Measurements from ENCODE around the gene ACTN1. TPM values are rescaled to one million over a fixed set of nuclear protein-coding genes. Genes with fewer than 3 reads are reported as not detected.
A peak's percentile ranks its signal among the peaks of the same experiment; 100 is the strongest.
"Not testable (repeated sequence)": the region's sequence is repeated elsewhere in the genome, so short reads cannot be mapped to it uniquely, and the experiment has no call there.

The ACTN1 gene
- total RNA-seq, 1 experiment from 2014 or later = 231 TPM

GRCh38 chr14:68865542-68865941 lies 113.6 kb downstream of the ACTN1 start:
- no peak for DNase-seq (ENCODE audit: low read depth)

DNA sequence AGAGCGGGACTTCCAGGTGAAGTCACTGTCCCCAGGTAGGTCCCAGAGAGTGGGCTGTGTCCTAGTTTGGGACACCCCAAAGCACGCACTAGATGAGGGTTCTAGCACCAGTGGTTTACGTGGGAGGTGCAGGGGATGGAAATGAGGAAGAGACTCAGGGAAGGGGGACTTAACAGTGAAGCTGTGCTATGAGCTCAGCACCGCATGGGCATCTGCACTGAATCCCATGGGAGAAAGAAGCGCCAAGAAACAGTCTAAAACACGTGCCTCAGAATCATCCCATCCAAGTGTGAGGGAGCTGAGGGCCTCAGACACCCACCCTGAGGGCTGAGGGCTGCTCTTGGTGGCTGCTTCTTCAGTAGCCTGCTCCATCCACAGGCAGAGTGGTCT lies 114.7 kb downstream of the ACTN1 start:
- DNase-seq (ENCODE audit: low read depth) = no peak

- no peak for DNase-seq (ENCODE audit: low read depth)
Observed at GRCh38 chr14:68863610-68864360, 115.3 kb downstream of the ACTN1 start.

DNA sequence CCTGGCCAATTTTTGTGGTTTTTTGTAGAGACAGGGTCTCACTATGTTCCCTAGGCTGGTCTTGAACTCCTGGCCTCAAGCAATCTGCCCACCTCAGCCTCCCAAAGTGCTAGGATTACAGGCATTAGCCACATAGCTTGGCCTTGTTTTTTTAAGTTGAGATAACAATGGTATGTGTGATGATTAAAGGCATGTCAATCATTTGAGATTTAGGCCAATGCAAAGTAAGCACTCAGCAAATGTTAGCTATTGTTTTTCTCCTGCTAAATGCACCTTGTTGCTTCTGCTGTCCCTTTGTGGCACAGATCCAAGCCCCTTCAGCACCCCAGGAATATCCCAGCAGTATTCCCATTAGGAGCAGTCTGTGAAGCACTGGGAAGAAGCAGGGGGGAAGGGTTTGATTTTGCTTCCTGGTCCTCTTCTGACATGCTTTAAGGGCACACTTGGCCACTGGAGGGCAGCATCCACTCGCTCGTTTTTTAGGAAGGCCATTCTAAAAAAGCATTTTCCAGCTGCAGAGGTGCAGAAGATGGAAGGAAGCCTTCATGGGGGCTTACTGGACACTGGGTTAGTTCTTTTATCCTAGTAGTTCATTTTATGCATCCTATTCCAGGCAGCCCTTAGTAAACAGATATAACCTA lies 116.0 kb downstream of the ACTN1 start:
- DNase-seq (ENCODE audit: low read depth) = peak; percentile 73

- DNase-seq (ENCODE audit: low read depth) = no peak
Observed at GRCh38 chr14:68860771-68861170, 118.3 kb downstream of the ACTN1 start.

DNA sequence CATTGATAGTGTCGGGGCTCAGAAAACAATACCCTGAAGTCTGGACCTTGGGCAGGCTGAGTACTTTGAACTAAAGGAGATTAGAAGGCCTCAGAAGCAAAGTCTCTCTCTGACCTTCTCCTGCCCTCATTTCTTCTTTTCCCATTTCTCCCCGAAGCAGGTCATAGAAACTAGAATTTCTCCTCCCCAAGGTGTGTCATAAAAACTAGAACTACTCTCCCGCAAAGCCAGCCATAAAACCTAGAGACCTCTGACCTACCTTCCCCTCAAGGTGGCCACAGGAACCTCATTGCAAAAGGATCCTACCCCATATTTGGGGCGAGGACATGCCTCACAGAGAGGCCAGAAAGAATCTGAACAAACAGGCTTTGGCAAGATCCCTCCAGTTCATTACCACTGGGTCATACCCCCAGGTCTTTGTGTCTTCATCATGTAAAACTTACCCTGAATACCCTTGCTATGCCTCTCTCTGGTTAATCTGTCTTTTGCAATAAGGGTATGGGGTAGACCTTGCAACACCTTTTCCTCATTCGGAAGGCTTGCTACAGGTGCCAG lies 121.5 kb downstream of the ACTN1 start:
- no peak for DNase-seq (ENCODE audit: low read depth)

DNA sequence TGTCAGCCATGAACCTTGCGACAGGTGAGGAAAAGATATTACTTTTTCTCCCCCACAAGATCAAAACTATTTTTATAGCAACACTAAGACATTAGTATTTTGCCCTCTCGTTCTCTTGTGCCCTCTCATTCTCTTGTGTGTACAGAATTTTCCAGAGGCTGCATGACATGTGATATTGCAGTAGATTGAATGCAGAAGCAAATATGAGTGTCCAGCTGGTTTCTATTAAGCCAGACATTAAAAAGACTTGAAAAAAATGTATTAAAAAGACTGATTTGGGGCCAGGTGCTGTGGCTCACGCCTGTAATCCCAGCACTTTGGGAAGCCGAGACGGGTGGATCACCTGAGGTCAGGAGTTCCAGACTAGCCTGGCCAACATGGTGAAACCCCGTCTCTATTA lies 122.5 kb downstream of the ACTN1 start:
- no peak for DNase-seq (ENCODE audit: low read depth)

DNA sequence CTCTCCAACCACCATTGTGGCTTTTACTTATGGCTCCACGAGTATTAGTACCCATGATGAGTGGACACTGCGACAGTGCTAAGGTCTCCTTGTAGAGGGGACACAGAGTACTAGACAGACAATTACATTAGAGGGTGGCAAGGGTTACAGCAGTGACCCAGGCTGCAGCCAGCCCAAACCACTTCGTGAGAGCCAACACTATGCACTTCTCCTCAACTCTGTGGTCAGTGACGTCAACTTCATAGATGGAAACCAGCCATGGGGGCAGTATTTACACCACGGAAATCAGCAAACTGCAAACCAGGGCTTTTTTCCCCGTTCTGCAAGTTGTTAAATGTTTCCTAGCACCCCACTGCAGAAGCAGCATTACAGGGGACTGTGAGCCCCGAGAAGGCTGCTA lies 124.7 kb downstream of the ACTN1 start:
- no peak for DNase-seq (ENCODE audit: low read depth)

DNA sequence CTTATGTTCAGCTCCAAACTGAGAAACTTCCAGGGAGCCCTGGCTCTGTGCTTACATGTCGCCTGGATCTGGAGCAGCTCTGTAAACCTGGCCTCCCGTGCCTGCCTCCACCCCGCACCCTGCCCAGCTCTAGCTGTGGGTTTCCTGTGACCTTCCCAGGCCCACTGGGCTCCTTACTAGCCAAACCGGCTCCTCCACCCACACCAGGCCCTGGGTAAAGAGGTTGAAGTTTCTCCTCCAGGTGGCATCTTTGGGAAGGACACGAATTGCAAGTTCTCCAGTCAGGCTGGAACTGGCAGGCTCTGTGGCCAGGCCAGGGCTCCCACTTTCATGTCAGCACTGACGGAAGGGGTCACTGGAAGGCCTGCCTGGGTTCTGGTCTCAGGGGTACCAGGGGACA lies 125.4 kb downstream of the ACTN1 start:
- no peak for DNase-seq (ENCODE audit: low read depth)

GRCh38 chr14:68852493-68852892 lies 126.6 kb downstream of the ACTN1 start:
- not testable (repeated sequence) for DNase-seq (ENCODE audit: low read depth)

GRCh38 chr14:68851078-68851477 lies 128.0 kb downstream of the ACTN1 start:
- no peak for DNase-seq (ENCODE audit: low read depth)

GRCh38 chr14:68849416-68849815 lies 129.7 kb downstream of the ACTN1 start:
- no peak for DNase-seq (ENCODE audit: low read depth)

DNA sequence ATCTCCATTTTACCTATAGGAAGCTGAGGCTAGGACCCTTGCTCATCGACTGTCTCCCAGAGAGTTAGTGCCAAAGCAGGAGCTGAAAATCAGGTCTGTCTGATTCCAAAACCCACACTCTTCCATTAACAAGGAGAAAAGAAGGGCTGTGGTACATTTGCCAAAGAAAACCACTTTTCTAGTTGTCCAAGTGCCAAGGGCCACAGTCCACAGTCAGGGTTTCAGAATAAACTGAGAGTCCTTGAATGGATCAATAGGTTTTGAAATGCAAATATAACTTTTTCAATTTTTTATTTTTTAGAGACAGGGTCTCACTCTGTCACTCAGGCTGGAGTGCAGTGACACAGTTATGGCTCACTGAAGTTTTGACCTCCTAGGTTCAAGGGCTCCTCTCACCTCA lies 130.8 kb downstream of the ACTN1 start:
- no peak for DNase-seq (ENCODE audit: low read depth)

DNA sequence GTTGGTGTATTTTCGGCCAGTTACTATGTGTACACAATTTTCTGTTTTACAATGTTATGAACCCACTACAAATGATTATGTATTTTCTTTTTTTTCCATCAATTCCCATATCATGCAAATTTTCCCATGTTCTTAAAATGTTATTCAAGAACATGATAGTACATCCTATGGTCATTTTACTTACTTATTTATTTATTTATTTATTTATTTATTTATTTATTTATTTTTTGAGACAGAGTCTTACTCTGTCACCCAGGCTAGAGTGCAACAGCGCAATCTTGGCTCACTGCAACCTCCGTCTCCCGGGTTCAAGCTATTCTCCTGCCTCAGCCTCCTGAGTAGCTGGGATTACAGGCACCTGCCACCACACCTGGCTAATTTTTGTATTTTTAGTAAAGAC lies 131.5 kb downstream of the ACTN1 start:
- DNase-seq (ENCODE audit: low read depth) = not testable (repeated sequence)

- no peak for DNase-seq (ENCODE audit: low read depth)
Observed at GRCh38 chr14:68846466-68846865, 132.6 kb downstream of the ACTN1 start.

DNA sequence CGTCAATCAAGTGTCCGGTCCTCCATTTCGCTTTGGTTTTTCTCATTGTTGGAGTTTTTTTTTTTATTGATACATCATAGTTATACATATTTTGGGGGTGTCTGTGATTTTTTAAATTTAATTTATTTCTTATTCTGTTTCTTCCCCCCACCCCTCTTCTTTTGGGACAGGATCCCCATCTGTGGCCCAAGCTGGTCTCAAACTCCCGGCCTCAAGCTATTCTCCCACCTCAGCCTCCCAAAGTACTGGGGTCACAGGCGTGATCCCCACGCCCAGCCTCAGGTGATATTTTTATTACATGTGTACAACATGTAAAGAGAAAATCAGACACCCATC lies 134.9 kb downstream of the ACTN1 start:
- no peak for DNase-seq (ENCODE audit: low read depth)

DNA sequence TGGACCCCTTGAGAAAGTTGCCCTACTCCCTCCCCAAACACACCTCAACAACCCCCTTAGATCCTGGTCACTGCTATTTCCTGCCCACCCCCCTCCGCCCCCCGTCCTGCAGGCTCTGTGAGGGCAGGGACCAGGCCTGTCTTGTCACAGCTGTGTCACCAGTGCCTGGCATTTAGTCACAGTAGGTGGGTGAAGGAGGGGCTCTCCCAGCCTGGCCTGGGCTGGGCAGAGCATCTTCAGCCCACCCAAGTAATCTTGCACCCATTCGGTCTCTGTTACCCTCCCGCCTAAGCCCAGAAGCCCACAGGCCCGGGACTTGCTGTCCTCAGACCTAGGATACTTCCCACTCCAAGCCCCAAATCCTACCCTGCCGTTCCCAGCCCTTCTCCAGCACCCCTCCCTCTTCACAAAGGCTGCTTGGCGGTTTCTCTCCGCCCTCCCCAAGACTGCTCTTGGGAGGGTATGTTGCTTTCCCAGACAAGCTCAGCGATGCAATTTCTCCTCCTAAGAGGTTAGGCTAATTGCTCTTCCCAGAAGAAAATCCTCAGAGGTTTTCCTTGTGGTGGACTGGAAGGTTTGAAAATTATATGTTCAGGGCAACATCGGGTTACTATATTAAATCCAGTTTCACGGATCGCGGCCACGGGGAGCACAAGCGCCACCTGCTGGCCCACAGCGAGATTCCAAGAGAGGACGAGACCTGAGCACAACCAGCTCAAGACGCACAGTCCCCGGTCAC lies 135.5 kb downstream of the ACTN1 start:
- peak; percentile 57 for DNase-seq (ENCODE audit: low read depth)

- no peak for DNase-seq (ENCODE audit: low read depth)
Observed at GRCh38 chr14:68842298-68842697, 136.8 kb downstream of the ACTN1 start.

- DNase-seq (ENCODE audit: low read depth) = no peak
Observed at GRCh38 chr14:68841016-68841809, 137.9 kb downstream of the ACTN1 start.

- no peak for DNase-seq (ENCODE audit: low read depth)
Observed at GRCh38 chr14:68840454-68840853, 138.6 kb downstream of the ACTN1 start.

- no peak for DNase-seq (ENCODE audit: low read depth)
Observed at GRCh38 chr14:68836082-68836481, 143.0 kb downstream of the ACTN1 start.

GRCh38 chr14:68834816-68835215 lies 144.3 kb downstream of the ACTN1 start:
- DNase-seq (ENCODE audit: low read depth) = no peak
